K562 treated with DMSO at 1 percent for 12 hours (cell line): ENCODE measurements around the gene HIGD1C. TPM values are rescaled to one million over a fixed set of nuclear protein-coding genes. Genes with fewer than 3 reads are reported as not detected.

Experiments used
- total RNA-seq: library from RNA; unstranded; fragments of 300-600 nt; gene quantifications from 2 replicates; pipeline ENCODE4 v1.2.3, GENCODE V29; 2022; ENCODE audit not compliant: insufficient read depth

HIGD1C gene
- total RNA-seq = not detected in 2 replicates

DNA sequence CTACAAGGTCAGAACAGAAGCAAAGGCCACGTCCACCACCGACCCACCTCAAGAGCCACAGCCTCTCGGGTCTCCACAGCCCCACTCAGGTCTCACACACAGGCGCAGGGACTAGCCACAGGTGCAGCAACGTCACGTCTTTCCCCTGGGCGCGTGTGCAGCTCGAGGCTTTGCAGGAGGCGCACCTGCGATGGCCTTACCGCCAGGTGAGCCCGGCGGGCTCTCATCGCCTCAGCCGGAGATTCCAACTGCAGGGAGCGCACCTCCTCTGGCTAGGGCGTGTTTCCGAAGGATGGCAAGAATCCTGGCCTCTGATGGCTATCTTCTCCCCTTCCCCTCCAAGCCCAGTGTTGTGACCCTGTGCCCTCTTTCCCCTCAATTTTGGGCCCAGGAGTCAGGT lies at the start of gene HIGD1C:
TSS of gene HIGD1C (plus strand) at position 35 of the 400 bp plus-strand sequence. CDS start 1,455 bp downstream, outside the sequence.

Other genes starting within 250 kb of the HIGD1C start
- 14.0 and 26.0 TPM in 2 replicates for gene ATF1, start 188.4 kb upstream of the HIGD1C start, total RNA-seq
- not detected in 2 replicates for gene TMPRSS12, start 109.6 kb upstream of the HIGD1C start, total RNA-seq
- 8.9 and 32.9 TPM in 2 replicates for gene SLC11A2, start 73.8 kb downstream of the HIGD1C start, total RNA-seq
- gene LETMD1, start 95.8 kb downstream of the HIGD1C start, total RNA-seq = 106 and 151 TPM in 2 replicates
- 8.3 and 25.6 TPM in 2 replicates for gene CSRNP2, start 131.1 kb downstream of the HIGD1C start, total RNA-seq
- gene TFCP2, start 220.6 kb downstream of the HIGD1C start, total RNA-seq = 8.0 and 17.6 TPM in 2 replicates